Measurements from ENCODE around the gene CDH22. TPM values are rescaled to one million over a fixed set of nuclear protein-coding genes. Genes with fewer than 3 reads are reported as not detected.
A peak's percentile ranks its signal among the peaks of the same experiment; 100 is the strongest.

CDH22 gene
- polyA plus RNA-seq: 0.37 TPM
- long read RNA-seq, donor 1: 0 reads
- long read RNA-seq, donor 2: 0 reads
- long read RNA-seq, donor 3: 0 reads
- long read RNA-seq, donor 4: 0 reads
- long read RNA-seq, donor 5: 0 reads
- long read RNA-seq, donor 6: 0 reads
- long read RNA-seq, donor 7: 0 reads
- long read RNA-seq, donor 8: 0 reads
- long read RNA-seq, donor 9: 0 reads
- long read RNA-seq, donor 10: 0 reads
- long read RNA-seq, donor 11: 0 reads

- no peak within 1 kb of the TSS for H3K4me3 ChIP-seq (ENCODE audit: low read length)
- H3K4me1 ChIP-seq (ENCODE audit: control insufficient read depth, insufficient read depth, low read length): no peaks in the 10 kb centered on the region
- no peaks in the 10 kb centered on the region for H3K36me3 ChIP-seq (ENCODE audit: control insufficient read depth, insufficient read depth, low read length)
- DNase-seq: peak in 1 of 2 donors; percentile 32
- peaks cover 92% of the 10 kb centered on the region for H3K27me3 ChIP-seq (ENCODE audit: control insufficient read depth, insufficient read depth, low read length)
- no CpG with 5 or more reads among the region's 74 CpGs for WGBS (ENCODE audit: insufficient coverage, low lambda C conversion rate)
- H3K9me3 ChIP-seq (ENCODE audit: control insufficient read depth, low read depth, low read length): peaks cover 4% of the 10 kb centered on the region
- no peak within 1 kb of the TSS for H3K27ac ChIP-seq (ENCODE audit: low read length)
Measured at GRCh38 chr20:46308258-46309157, at the start of gene CDH22. CDH22 (minus strand) TSS chr20:46308498; CDS start chr20:46251294, 57,204 bp downstream.

- Histone ChIP-seq H3K4me3 (ENCODE audit: low read length) (no peak overlapping the region), H3K27ac (ENCODE audit: low read length) (no peak overlapping the region), H3K36me3 (ENCODE audit: control insufficient read depth, insufficient read depth, low read length) (peaks cover 46% of the 10 kb centered on the region), H3K4me1 (ENCODE audit: control insufficient read depth, insufficient read depth, low read length) (peaks cover 11% of the 10 kb centered on the region), H3K9me3 (ENCODE audit: control insufficient read depth, low read depth, low read length) (no peaks in the 10 kb centered on the region), H3K27me3 (ENCODE audit: control insufficient read depth, insufficient read depth, low read length) (no peaks in the 10 kb centered on the region)
- no peak for DNase-seq
- no CpG with 5 or more reads among the region's 13 CpGs for WGBS (ENCODE audit: insufficient coverage, low lambda C conversion rate)
Measured at GRCh38 chr20:46357030-46357514, 48.8 kb upstream of the CDH22 start.

GRCh38 chr20:46356195-46357029, 48.1 kb upstream of the CDH22 start:
- DNase-seq: no peak
- WGBS (ENCODE audit: insufficient coverage, low lambda C conversion rate): no CpG with 5 or more reads among the region's 23 CpGs

GRCh38 chr20:46355778-46356177, 47.5 kb upstream of the CDH22 start:
- no peak for DNase-seq
- no CpG with 5 or more reads among the region's 7 CpGs for WGBS (ENCODE audit: insufficient coverage, low lambda C conversion rate)
- Histone ChIP-seq H3K36me3 (ENCODE audit: control insufficient read depth, insufficient read depth, low read length) (peaks cover 57% of the 10 kb centered on the region), H3K27me3 (ENCODE audit: control insufficient read depth, insufficient read depth, low read length) (no peaks in the 10 kb centered on the region), H3K9me3 (ENCODE audit: control insufficient read depth, low read depth, low read length) (no peaks in the 10 kb centered on the region), H3K27ac (ENCODE audit: low read length) (no peak overlapping the region), H3K4me1 (ENCODE audit: control insufficient read depth, insufficient read depth, low read length) (peaks cover 11% of the 10 kb centered on the region), H3K4me3 (ENCODE audit: low read length) (no peak overlapping the region)

More at GRCh38 chr20:46356195-46357029, 48.1 kb upstream of the CDH22 start:
- no peaks in the 10 kb centered on the region for H3K27me3 ChIP-seq (ENCODE audit: control insufficient read depth, insufficient read depth, low read length)
- H3K36me3 ChIP-seq (ENCODE audit: control insufficient read depth, insufficient read depth, low read length): peaks cover 52% of the 10 kb centered on the region
- H3K4me1 ChIP-seq (ENCODE audit: control insufficient read depth, insufficient read depth, low read length): peaks cover 11% of the 10 kb centered on the region
- no peaks in the 10 kb centered on the region for H3K9me3 ChIP-seq (ENCODE audit: control insufficient read depth, low read depth, low read length)
- H3K27ac ChIP-seq (ENCODE audit: low read length): no peak overlapping the region
- no peak overlapping the region for H3K4me3 ChIP-seq (ENCODE audit: low read length)

GRCh38 chr20:46354920-46355654, 46.8 kb upstream of the CDH22 start:
- no CpG with 5 or more reads among the region's 20 CpGs for WGBS (ENCODE audit: insufficient coverage, low lambda C conversion rate)
- no peak overlapping the region for H3K4me3 ChIP-seq (ENCODE audit: low read length)
- H3K27me3 ChIP-seq (ENCODE audit: control insufficient read depth, insufficient read depth, low read length): no peaks in the 10 kb centered on the region
- H3K4me1 ChIP-seq (ENCODE audit: control insufficient read depth, insufficient read depth, low read length): peaks cover 13% of the 10 kb centered on the region
- no peak for DNase-seq
- H3K36me3 ChIP-seq (ENCODE audit: control insufficient read depth, insufficient read depth, low read length): peaks cover 60% of the 10 kb centered on the region
- no peak overlapping the region for H3K27ac ChIP-seq (ENCODE audit: low read length)
- no peaks in the 10 kb centered on the region for H3K9me3 ChIP-seq (ENCODE audit: control insufficient read depth, low read depth, low read length)

GRCh38 chr20:46354207-46354555, 45.9 kb upstream of the CDH22 start:
- no peak for DNase-seq
- Histone ChIP-seq H3K27me3 (ENCODE audit: control insufficient read depth, insufficient read depth, low read length) (no peaks in the 10 kb centered on the region), H3K4me3 (ENCODE audit: low read length) (no peak overlapping the region), H3K27ac (ENCODE audit: low read length) (no peak overlapping the region), H3K9me3 (ENCODE audit: control insufficient read depth, low read depth, low read length) (no peaks in the 10 kb centered on the region), H3K4me1 (ENCODE audit: control insufficient read depth, insufficient read depth, low read length) (peaks cover 18% of the 10 kb centered on the region), H3K36me3 (ENCODE audit: control insufficient read depth, insufficient read depth, low read length) (peaks cover 58% of the 10 kb centered on the region)
- WGBS (ENCODE audit: insufficient coverage, low lambda C conversion rate): no CpG with 5 or more reads among the region's 4 CpGs

GRCh38 chr20:46353500-46354206, 45.4 kb upstream of the CDH22 start:
- Histone ChIP-seq H3K27ac (ENCODE audit: low read length) (no peak overlapping the region), H3K4me1 (ENCODE audit: control insufficient read depth, insufficient read depth, low read length) (peaks cover 19% of the 10 kb centered on the region), H3K27me3 (ENCODE audit: control insufficient read depth, insufficient read depth, low read length) (no peaks in the 10 kb centered on the region), H3K9me3 (ENCODE audit: control insufficient read depth, low read depth, low read length) (no peaks in the 10 kb centered on the region), H3K4me3 (ENCODE audit: low read length) (no peak overlapping the region), H3K36me3 (ENCODE audit: control insufficient read depth, insufficient read depth, low read length) (peaks cover 55% of the 10 kb centered on the region)
- DNase-seq: no peak
- whole genome bisulfite sequencing (ENCODE audit: insufficient coverage, low lambda C conversion rate): 86% methylated on average over 4 of the region's 14 CpGs

- H3K36me3 ChIP-seq (ENCODE audit: control insufficient read depth, insufficient read depth, low read length): peaks cover 52% of the 10 kb centered on the region
- no peak for DNase-seq
- H3K4me1 ChIP-seq (ENCODE audit: control insufficient read depth, insufficient read depth, low read length): peaks cover 20% of the 10 kb centered on the region
- no peaks in the 10 kb centered on the region for H3K27me3 ChIP-seq (ENCODE audit: control insufficient read depth, insufficient read depth, low read length)
- no peak overlapping the region for H3K27ac ChIP-seq (ENCODE audit: low read length)
- 100% methylated on average over 1 of the region's 18 CpGs for WGBS (ENCODE audit: insufficient coverage, low lambda C conversion rate)
- H3K4me3 ChIP-seq (ENCODE audit: low read length): no peak overlapping the region
- H3K9me3 ChIP-seq (ENCODE audit: control insufficient read depth, low read depth, low read length): no peaks in the 10 kb centered on the region
Measured at GRCh38 chr20:46352370-46352938, 44.2 kb upstream of the CDH22 start.

- Histone ChIP-seq H3K4me3 (ENCODE audit: low read length) (no peak overlapping the region), H3K27ac (ENCODE audit: low read length) (no peak overlapping the region), H3K36me3 (ENCODE audit: control insufficient read depth, insufficient read depth, low read length) (peaks cover 52% of the 10 kb centered on the region), H3K9me3 (ENCODE audit: control insufficient read depth, low read depth, low read length) (no peaks in the 10 kb centered on the region), H3K27me3 (ENCODE audit: control insufficient read depth, insufficient read depth, low read length) (no peaks in the 10 kb centered on the region), H3K4me1 (ENCODE audit: control insufficient read depth, insufficient read depth, low read length) (peaks cover 20% of the 10 kb centered on the region)
- DNase-seq: no peak
- WGBS (ENCODE audit: insufficient coverage, low lambda C conversion rate): no CpG with 5 or more reads among the region's 7 CpGs
Measured at GRCh38 chr20:46351357-46352058, 43.2 kb upstream of the CDH22 start.
